IPS-18a (cell line): ENCODE results near the gene HSPA14.
"Not testable (repeated sequence)": the region's sequence is repeated elsewhere in the genome, so short reads cannot be mapped to it uniquely, and the experiment has no call there.

Source experiments
- H3K27ac ChIP-seq: one replicate; pipeline ENCODE4 v1.5.1; 2013; ENCODE audit warnings: low read length
- H3K27me3 ChIP-seq: one replicate; pipeline ENCODE4 v1.6.1; 2013; ENCODE audit warnings: mild to moderate bottlenecking, low read length; ENCODE audit not compliant: control insufficient read depth, insufficient read depth
- H3K36me3 ChIP-seq: one replicate; pipeline ENCODE4 v1.6.1; 2013; ENCODE audit warnings: low read depth, low read length; ENCODE audit not compliant: control insufficient read depth
- H3K4me1 ChIP-seq: one replicate; pipeline ENCODE4 v1.6.1; 2013; ENCODE audit warnings: low read depth, low read length; ENCODE audit not compliant: control insufficient read depth
- H3K4me3 ChIP-seq: one replicate; pipeline ENCODE4 v1.5.1; 2013; ENCODE audit warnings: low read length
- H3K9ac ChIP-seq: one replicate; pipeline ENCODE4 v1.6.1; 2013; ENCODE audit warnings: mild to moderate bottlenecking, low read length, moderate library complexity
- H3K9me3 ChIP-seq: one replicate; pipeline ENCODE4 v1.6.1; 2013; ENCODE audit warnings: low read depth, low read length; ENCODE audit not compliant: control insufficient read depth

HSPA14 gene

DNA sequence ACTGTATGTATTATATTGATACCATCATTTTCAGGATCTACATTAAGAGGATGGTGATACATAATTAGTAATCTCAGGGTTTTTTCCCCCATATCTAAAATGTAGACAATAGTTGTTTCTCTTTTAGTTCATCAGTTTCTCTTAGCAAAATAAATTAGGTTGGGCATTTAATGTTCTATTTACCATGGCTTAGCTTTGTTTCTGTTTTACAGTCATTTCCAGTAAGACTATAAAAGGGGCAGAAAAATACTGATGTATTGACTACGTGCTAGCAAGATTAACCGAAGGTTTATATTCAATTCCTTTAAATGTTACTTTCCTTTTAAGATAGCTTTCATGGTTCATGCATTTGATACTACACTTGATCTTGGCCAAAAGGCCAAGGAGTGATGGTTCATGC lies 66.8 kb downstream of the HSPA14 start:
- Histone ChIP-seq H3K36me3 (peaks cover 80% of the 10 kb centered on the region), H3K4me1 (no peaks in the 10 kb centered on the region), H3K9me3 (peaks cover 9% of the 10 kb centered on the region), H3K4me3 (no peak overlapping the region), H3K27me3 (no peaks in the 10 kb centered on the region), H3K9ac (no peak overlapping the region), H3K27ac (no peak overlapping the region)

DNA sequence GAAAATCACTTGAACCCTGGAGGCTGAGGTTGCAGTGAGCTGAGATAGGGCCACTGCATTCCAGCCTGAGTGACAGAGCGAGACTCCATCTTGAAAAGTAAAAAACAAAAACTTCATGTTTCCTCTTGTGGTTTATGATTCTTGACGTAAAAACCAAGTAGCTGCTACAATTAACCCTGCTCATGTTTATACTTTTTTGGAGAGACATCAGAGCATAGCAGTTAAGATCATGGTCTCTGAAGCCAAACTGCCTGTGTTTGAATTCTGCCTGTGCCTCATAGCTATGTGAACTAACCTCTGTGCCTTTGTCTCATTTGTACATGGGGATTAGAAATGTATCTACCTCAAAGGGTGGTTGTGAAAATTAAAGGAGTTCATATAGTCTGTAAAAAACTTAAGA lies 67.8 kb downstream of the HSPA14 start:
- Histone ChIP-seq H3K27me3 (no peaks in the 10 kb centered on the region), H3K4me3 (no peak overlapping the region), H3K9me3 (peaks cover 13% of the 10 kb centered on the region), H3K9ac (no peak overlapping the region), H3K36me3 (peaks cover 76% of the 10 kb centered on the region), H3K4me1 (no peaks in the 10 kb centered on the region), H3K27ac (no peak overlapping the region)

DNA sequence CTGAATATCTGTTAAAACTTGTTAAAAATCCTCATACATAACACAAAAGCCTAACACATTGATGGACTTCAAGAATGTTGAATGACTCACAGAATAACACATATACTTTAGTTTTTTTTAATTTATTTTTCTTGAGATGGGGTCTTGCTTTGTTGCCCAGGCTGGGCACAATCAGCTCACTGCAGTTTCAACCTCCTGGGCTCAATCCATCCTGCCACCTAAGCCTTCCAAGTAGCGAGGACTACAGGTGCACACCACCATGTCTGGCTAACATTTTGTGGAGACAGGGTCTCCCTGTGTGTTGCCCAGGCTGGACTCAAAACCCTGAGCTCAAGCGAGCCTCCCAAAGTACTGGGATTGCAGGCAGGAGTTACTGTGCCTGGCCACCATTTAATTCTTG lies 68.7 kb downstream of the HSPA14 start:
- Histone ChIP-seq H3K9ac (no peak overlapping the region), H3K27ac (no peak overlapping the region), H3K36me3 (peaks cover 73% of the 10 kb centered on the region), H3K4me3 (no peak overlapping the region), H3K27me3 (no peaks in the 10 kb centered on the region), H3K9me3 (peaks cover 22% of the 10 kb centered on the region), H3K4me1 (no peaks in the 10 kb centered on the region)

DNA sequence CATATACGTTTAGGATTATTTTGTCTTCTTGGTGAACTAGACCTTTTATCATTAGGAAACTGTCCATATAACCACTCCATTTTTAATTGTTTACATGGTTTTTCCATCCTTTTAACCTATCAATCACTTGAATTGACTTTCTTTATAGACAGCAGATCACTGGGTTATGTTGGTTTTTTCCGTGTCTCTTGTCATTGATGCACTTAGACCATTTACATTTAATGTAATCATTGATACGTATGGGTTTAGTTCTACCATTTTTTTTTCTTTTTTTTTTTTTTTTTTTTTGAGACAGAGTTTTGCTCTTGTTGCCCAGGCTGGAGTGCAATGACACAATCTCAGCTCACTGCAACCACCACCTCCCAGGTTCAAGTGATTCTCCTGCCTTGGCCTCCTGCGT lies 69.5 kb downstream of the HSPA14 start:
- not testable (repeated sequence) for H3K4me1 ChIP-seq, H3K27ac ChIP-seq, H3K27me3 ChIP-seq, H3K4me3 ChIP-seq, H3K9ac ChIP-seq
- Histone ChIP-seq H3K9me3 (peaks cover 26% of the 10 kb centered on the region), H3K36me3 (peaks cover 64% of the 10 kb centered on the region)

DNA sequence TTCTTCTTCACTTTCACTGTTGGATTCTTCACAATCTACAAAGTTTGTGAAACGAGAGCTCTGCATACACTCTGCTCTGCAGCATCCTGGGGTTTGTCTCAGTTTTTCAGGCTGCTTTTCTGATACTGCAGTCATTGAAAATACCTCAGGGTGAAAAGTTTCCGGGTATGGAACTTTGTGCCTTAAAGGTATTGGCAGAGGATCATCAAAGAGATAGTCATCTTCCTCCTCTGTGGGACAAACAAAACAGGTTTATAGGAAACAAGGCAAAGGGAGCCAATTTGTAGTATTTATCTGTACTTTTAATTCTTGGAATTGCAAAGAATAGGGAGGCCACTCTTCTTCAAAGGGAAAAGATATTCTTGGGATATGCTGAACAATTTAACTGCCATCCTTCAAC lies 71.0 kb downstream of the HSPA14 start:
- no peak overlapping the region for H3K9ac ChIP-seq
- no peaks in the 10 kb centered on the region for H3K4me1 ChIP-seq
- H3K9me3 ChIP-seq: peaks cover 30% of the 10 kb centered on the region
- no peak overlapping the region for H3K4me3 ChIP-seq
- H3K36me3 ChIP-seq: peaks cover 58% of the 10 kb centered on the region
- no peaks in the 10 kb centered on the region for H3K27me3 ChIP-seq
- H3K27ac ChIP-seq: no peak overlapping the region

DNA sequence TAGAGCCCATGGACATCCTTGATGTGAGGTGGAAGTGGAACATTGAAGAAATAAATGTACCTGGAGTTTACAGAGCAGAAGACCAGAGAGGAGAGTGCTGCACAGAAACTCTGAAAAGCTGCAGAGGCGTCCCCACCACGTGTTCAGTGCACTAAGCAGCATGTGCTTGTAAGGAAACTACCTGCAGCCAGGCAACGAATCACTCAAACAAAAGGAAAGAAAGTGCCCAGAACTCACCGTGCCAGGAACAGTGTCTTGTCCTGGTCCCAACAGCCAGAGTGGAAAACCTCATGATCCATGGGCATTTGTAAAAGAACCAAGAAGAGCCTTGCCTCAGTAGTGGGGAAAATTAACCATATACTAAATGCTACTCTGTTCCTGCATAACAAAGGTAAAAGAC lies 72.8 kb downstream of the HSPA14 start:
- no peaks in the 10 kb centered on the region for H3K27me3 ChIP-seq
- peaks cover 41% of the 10 kb centered on the region for H3K36me3 ChIP-seq
- H3K9me3 ChIP-seq: peaks cover 47% of the 10 kb centered on the region
- no peak overlapping the region for H3K4me3 ChIP-seq
- H3K4me1 ChIP-seq: no peaks in the 10 kb centered on the region
- H3K27ac ChIP-seq: no peak overlapping the region
- no peak overlapping the region for H3K9ac ChIP-seq

DNA sequence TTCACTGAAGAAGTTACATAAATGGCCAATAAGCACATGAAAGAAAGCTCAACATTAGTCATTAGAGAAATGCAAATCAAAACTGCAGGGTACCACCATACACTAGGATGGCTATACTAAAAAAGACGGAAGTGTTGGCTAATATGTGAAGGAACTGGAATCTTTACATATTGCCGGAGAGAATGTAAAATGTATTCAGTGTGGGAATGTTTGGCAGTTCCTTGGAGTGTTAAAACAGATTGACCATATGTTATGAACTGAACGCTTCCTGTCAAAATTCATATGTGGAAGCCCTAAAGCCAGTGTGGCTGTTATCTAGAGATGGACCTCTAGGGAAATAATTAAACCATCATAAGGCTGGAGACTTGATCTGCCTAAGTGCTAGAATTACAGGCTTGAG lies 73.7 kb downstream of the HSPA14 start:
- Histone ChIP-seq H3K27me3 (no peaks in the 10 kb centered on the region), H3K9ac (no peak overlapping the region), H3K4me1 (no peaks in the 10 kb centered on the region), H3K9me3 (peaks cover 55% of the 10 kb centered on the region), H3K36me3 (peaks cover 33% of the 10 kb centered on the region), H3K27ac (no peak overlapping the region), H3K4me3 (no peak overlapping the region)

DNA sequence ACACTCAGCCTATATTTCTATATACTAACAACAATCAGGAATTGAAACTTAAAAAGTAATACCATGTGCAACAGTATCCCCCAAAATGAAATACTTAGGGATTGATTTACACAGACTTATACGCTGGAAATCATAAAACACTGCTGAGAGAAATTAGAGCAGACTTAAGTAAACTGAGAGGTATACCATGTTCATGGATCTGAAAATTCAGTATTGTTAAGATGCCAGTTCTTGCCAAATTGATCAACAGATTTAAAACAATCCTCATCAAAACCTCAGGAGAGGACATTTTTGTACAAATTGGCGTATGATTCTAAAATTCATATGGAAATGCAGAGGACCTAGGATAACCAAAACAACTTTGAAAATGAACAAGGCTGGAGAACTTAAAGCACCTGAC lies 78.5 kb downstream of the HSPA14 start:
- H3K27ac ChIP-seq: no peak overlapping the region
- peaks cover 50% of the 10 kb centered on the region for H3K9me3 ChIP-seq
- no peaks in the 10 kb centered on the region for H3K4me1 ChIP-seq
- no peak overlapping the region for H3K9ac ChIP-seq
- peaks cover 7% of the 10 kb centered on the region for H3K36me3 ChIP-seq
- no peaks in the 10 kb centered on the region for H3K27me3 ChIP-seq
- H3K4me3 ChIP-seq: no peak overlapping the region

DNA sequence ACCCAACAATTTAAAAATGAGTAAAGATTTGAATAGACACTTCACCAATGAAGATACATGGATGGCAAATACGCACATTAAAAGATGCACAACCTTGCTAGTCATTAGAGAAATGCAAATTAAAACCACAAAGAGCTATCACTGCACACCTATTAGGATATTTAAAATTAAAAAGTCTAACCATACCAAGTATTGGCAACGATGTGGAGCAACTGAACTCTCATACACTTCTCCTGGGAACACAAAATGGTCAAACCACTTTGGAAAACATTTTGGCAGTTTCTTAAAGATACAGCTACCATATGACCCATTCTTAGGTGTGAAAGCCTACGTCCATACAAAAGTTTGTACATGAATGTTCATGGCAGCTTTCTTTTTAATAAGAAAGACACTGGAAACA lies 79.7 kb downstream of the HSPA14 start:
- Histone ChIP-seq H3K4me1 (no peaks in the 10 kb centered on the region), H3K27ac (no peak overlapping the region), H3K9ac (no peak overlapping the region), H3K27me3 (no peaks in the 10 kb centered on the region), H3K4me3 (no peak overlapping the region), H3K9me3 (peaks cover 44% of the 10 kb centered on the region), H3K36me3 (peaks cover 7% of the 10 kb centered on the region)

DNA sequence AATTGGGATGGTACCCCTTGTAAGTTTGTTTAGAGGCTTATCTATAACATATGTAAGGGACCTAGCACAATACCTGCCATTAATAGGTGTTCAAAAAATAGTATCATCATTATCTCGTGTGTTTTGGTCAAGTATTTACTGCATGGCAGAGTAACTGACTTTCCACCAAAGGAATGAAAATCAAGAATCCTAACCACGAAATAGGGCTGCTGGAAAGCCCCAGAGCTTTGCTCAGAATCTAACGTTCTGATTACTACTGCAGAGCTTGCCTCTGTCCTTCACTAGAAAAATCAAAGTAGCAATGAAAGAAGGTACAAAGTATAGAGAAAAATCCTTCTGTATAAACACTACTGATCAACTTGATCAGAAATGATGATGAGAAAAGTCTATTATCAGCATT lies 80.9 kb downstream of the HSPA14 start:
- Histone ChIP-seq H3K4me3 (no peak overlapping the region), H3K27me3 (no peaks in the 10 kb centered on the region), H3K4me1 (no peaks in the 10 kb centered on the region), H3K9ac (no peak overlapping the region), H3K27ac (no peak overlapping the region), H3K36me3 (peaks cover 7% of the 10 kb centered on the region), H3K9me3 (peaks cover 41% of the 10 kb centered on the region)
